GM19328 (cell line): Measurements from ENCODE around the gene TNFSF11.

ENCODE experiments used
- ATAC-seq: cut with Tn5 transposase; IDR thresholded peaks from one replicate; pipeline ENCODE4 v1.9.1; 2021; ENCODE audit warnings: mild to moderate bottlenecking, moderate library complexity; ENCODE audit not compliant: unreplicated experiment

The TNFSF11 gene

DNA sequence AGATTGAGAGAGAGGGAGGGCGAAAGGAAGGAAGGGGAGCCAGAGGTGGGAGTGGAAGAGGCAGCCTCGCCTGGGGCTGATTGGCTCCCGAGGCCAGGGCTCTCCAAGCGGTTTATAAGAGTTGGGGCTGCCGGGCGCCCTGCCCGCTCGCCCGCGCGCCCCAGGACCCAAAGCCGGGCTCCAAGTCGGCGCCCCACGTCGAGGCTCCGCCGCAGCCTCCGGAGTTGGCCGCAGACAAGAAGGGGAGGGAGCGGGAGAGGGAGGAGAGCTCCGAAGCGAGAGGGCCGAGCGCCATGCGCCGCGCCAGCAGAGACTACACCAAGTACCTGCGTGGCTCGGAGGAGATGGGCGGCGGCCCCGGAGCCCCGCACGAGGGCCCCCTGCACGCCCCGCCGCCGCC, at the start of gene TNFSF11:
Gene TNFSF11, plus strand, starts transcription at position 142 of the 400 bp plus-strand sequence. Its CDS starts 152 bp downstream, at position 294.
- peak; percentile 26 for ATAC-seq

- ATAC-seq, result no peak
Measured at GRCh38 chr13:42524487-42525034, 49.4 kb upstream of the TNFSF11 start.

DNA sequence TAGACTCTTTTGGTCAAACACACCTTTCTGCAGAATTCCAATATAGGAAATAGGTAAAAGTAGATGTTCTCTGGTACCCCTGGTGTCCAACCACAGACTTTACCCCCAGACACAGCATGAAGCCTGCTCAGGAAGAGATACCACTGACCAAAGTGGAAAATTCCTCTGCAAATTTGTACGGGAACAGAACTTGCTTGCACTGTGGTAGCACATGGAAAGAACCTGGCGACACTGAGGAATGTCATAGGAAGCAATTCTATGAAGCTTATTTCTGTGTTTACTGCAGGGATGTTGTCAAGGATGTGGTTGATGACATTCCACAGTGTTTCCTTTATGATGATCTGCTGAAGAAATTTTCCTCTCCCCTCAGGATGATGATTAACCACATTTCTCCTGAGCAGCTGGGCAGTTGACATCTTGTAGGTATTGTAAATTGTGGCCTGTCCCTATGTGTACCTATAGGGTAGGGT, 48.9 kb upstream of the TNFSF11 start:
- ATAC-seq, result no peak

GRCh38 chr13:42526276-42526675, 47.7 kb upstream of the TNFSF11 start:
- ATAC-seq, result no peak

- ATAC-seq, result no peak
Measured at GRCh38 chr13:42526804-42527203, 47.1 kb upstream of the TNFSF11 start.

DNA sequence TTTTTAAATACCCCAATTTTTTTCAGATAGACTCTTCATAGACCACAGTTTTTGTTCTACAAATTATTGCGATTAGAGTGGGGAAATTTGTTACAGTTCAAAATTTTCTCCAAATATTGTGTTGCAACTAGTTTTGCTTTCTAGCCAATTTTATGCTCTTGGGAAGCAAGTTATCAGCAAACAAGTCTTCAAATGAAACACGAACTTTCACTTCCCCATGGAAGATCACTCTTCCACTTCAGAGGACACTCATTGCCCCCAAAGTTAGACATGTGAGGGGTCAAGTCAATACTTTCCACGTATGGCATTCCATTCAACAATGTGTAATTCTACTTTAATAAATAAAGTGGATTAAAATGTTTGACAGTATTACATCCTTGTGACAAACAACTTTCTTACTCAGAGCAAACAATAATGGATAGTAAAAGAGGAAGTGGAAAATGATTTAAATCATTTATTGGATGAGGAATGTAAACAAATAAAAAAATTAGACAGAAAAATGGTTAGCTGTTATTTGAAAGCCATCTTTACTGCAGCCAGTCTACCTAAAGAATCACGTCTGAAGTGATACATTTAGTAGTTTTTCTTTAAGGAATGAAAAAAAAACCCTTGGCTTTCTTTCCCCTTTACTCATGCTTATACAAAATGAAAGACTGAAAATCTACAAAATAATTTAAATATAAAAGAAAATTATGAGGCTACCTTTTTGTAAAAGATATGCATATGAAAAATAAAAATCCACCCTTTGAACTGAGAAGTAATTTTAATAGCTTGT, 41.2 kb upstream of the TNFSF11 start:
- no peak for ATAC-seq

DNA sequence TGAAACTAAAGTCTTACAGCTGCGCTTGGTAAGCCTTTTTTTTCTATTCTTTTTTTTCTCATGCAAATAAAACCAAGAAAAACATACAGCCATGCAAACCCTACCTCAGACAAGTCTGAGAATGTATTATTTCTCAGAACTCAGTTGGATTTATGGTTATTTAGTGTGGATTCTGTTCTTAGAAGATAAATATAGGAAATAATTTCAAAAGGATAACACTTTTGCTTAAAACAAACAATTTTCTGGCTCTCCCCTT, 40.7 kb upstream of the TNFSF11 start:
- ATAC-seq, result no peak

GRCh38 chr13:42534785-42535184, 39.2 kb upstream of the TNFSF11 start:
- ATAC-seq, result no peak

DNA sequence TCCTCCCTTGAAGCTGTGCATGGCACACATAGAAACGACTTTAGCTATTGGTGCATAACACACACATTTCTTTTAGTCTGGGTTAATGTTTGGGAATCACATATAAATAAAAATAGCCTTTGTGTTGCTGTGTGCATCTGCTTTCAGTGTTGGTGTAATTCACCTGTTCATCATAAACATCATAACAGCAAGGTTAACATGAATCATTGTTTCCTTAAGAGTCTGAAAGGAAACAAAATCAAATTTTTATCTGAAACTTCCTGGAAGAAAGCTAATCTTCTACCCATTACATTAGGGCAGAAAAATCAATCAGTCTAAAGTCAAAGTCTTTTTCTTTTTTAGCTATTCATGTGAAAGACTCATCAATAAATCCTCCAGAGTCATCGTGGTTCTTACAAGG, 35.0 kb upstream of the TNFSF11 start:
- no peak for ATAC-seq

GRCh38 chr13:42539670-42540069, 34.3 kb upstream of the TNFSF11 start:
- no peak for ATAC-seq

DNA sequence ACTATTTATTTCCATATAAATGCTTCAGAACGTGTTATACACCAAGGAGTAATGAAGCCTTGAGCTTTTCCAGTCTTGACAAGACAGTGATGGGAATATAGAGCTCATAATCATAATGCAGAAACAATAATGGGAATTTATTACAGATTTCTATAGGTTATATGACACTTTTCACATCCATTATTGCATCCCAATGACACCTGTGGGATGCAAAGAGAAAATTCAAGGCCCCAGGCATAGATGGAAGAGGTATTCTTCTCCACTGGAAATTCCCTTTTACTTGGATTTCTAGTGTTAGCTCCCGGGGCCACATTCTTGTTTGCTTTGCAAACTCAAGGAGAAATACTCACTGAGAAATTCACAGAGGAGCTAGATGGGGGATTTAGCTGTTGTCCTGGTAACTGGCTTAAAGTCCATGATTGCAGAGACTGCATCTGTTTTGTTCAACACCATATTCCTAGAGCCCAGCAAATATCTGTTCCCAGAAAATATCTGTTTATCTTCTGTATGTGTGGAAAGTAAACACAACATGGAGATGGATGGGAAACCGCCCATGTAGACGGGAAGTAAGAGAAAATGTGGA, 30.6 kb upstream of the TNFSF11 start:
- ATAC-seq, result no peak

DNA sequence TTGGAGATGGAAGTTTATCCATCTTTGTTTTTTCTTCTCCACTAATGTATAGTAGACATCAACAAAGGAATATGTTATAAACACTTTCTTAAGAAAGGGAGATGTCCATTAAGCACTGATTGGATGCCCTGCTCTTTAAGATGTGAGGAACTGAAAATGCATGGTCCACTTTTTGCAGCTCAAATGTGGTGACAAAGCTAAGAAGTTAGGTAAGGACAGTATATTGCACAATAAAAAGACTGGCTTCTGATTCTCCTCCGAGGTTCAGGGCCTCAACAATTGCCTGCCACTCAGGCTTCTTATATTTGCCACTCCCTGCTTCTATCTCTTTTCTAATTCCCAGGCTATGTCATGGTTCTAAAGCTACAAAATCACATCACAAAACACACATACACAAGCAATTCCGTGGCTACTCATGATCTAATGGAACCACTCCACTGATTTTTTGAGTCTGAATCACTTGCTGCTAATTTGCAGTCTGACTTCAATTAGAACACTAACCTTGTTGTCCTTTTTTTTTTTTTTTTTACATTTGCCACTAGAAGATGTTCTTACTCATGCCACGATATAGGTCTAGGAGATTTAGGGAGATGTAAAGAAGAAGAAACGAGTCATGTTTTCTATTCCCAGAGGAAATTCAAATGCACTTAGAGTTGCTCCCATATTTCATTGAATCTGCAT, 29.6 kb upstream of the TNFSF11 start:
- no peak for ATAC-seq

GRCh38 chr13:42545842-42546241, 28.1 kb upstream of the TNFSF11 start:
- no peak for ATAC-seq

- no peak for ATAC-seq
Measured at GRCh38 chr13:42547612-42548011, 26.3 kb upstream of the TNFSF11 start.

DNA sequence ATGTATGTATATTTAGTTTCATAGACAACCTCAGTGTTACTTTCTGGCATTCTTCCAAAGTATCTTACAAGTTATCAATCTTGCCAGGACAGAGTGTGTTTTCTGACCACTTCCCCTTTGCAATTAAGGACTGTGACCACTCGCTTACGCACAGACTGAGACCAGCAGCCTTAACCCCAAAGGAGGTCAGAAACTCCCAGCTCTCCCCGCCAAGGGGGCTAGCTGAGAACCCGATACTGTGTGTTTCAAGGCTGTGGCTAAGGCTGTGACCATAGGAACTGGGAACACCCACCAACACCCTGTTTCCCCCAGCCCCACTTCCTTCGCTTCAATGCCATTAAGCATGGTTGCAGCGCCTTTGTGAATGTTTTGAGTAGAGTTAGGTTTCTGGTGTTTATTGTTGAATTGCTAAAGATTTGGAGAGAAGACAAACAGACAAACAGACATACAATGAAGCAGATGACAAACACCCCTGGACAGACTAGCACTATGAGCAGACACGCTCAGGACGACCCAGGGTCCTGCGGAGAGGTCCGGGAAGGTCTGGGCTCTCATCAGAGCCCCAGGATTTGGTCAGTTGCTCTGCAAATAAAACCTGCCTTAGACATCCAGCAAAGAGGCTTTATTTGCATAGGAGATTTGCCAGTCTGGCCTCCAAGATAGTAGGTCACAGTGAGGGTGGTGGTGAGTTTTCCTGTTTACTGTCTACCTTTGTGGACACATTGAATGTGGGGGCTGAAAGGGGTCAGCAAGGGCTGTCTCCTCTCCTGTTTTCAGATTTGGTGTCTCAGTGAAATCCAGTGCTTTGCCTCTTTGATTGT, 25.0 kb upstream of the TNFSF11 start:
- peak; percentile 95 for ATAC-seq

GRCh38 chr13:42549552-42549936, 24.4 kb upstream of the TNFSF11 start:
- no peak for ATAC-seq

DNA sequence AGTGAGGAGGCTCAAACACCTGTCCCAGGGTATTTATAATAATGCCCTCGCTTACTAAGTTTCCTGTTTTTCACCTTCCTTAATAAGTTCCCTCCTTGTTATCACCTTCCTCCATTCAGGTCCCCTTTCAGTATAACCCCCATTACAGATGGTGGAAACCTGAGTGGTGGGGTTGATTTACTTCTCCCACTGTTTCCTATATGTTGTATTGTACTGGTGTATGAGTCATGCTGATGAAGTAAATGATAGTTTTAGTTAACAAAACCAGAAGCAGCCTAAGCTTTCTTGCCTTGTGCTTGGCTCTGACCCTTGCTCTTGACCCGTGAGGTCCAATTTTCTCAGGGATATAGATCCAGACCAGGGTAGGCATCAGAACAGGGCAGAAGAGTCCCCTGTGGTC, 22.3 kb upstream of the TNFSF11 start:
- no peak for ATAC-seq

DNA sequence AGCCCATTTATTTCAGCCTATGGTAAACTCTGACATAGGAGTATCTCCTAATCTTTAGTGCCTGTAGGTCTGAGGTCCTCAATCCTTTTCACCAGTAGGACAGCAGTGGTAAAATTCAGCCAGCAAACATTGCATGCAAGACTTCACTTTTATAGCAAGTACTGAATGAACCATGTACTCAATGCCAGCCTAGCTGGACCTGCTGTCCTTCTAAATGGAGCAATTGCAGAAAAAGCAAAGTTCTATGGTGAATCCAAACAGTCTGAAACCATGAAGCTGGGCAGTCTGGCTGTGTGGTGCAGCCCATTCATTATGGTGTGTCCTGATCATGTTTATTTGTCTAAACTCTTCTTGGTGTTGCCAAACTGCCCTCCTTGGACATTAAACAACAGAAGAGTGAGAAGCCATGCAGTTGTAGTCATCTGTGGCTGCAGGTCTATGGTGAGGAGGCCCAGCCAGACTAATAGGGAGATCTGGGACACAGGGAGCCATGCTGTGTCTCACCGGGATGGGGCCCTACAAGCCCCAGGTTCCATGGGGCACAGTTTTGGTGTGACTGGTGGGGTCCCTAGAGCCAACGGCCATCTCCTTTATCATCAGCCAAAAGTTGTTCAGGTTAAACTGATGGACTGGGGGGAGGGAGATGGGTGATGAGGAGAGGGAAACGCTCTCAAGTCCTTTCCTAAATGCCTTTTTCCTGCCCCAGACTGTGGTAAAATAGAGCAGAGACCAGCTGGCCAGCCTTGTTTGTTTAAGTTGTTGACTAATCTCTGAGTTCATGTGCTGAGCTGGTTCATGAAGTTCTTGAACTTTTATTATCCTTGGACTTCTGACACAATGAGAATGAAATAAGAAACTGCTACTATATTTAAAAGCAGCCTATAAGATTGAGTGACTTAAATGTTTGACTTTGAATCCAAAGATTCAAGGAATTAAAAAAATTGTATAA, 20.6 kb upstream of the TNFSF11 start:
- ATAC-seq, result no peak

GRCh38 chr13:42559057-42559456, 14.9 kb upstream of the TNFSF11 start:
- ATAC-seq, result no peak
